HL-60/S4 treated with phorbol 12-myristate 13-acetate at 8.2 ng/mL for 4 days and 3 days (cell line): ENCODE results near the gene RNF225.
"Not testable (repeated sequence)": the region's sequence is repeated elsewhere in the genome, so short reads cannot be mapped to it uniquely, and the experiment has no call there.

Experiments used
- in situ Hi-C: fragments of 300-500 bp; cut with MboI; formaldehyde crosslinking; loops from 2 replicates; pipeline ENCODE4 v1.15.0; 2022; ENCODE audit warnings: low sequenced_read_pairs

RNF225 gene

GRCh38 chr19:58386576-58387337, 8.7 kb upstream of the RNF225 start, which contains the start of gene RPS5:
TSS of gene RPS5 (plus strand) at chr19:58387269. CDS start at chr19:58388138, 869 bp downstream.
- in situ Hi-C loops = no loop called here

DNA sequence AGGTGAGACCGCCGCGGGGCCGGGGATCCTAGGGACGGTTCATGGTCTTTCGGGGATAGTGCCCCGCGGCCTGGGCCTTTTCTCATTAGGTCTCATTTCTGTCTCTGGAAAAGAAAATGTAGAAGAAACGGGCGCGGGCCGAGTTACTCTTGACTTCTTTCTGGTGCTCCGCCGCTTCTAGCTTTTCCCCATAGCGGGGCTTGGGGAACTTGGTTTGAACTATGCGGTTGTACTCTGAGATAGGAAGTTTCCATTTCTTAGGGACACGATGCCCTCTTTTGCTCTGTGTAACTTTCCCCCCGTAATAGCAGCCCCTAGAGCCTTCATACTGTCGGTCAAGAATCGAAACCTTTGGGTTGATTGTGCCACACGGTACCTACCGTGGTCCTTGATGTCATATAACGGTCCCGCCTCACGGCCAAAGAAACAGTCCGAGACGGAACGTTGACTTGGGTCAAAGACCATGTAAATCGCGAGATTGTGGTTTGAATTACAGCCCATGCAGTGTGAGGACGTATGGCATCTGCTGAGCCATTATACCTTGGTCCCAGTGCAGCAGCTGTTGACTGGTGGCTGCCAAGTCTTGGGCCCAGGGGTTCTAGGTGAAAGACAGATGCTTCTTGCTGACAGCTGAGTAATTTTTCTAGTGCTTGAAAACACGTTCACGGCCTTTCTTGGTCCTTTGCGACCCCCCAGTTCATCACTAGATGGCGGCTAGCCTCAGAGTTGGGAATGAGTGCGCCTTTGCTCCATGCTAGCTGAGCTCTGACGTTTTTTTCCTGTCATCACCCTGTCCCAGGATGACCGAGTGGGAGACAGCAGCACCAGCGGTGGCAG, 7.9 kb upstream of the RNF225 start:
- in situ Hi-C loops = no loop called here

- in situ Hi-C loops = no loop called here
These were observed 7.3 kb upstream of the RNF225 start for GRCh38 chr19:58388175-58388526.

GRCh38 chr19:58392945-58393724, 2.3 kb upstream of the RNF225 start:
- in situ Hi-C loops = no loop called here

DNA sequence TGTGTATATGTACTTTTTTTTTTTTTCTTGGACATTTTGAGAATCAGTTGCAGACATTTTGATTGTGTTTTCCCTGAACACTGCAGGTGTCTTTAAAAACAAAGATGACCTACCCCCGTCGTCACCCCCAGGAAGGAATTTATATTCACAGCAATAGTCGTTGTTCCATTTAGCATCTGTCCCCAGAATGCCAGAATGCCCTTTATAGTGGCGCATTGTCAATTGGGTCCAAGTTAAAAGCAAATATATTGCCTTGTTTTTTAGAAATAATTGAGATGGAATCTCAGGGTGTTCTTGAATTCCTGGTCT, 1.8 kb upstream of the RNF225 start:
- in situ Hi-C loops = no loop called here

DNA sequence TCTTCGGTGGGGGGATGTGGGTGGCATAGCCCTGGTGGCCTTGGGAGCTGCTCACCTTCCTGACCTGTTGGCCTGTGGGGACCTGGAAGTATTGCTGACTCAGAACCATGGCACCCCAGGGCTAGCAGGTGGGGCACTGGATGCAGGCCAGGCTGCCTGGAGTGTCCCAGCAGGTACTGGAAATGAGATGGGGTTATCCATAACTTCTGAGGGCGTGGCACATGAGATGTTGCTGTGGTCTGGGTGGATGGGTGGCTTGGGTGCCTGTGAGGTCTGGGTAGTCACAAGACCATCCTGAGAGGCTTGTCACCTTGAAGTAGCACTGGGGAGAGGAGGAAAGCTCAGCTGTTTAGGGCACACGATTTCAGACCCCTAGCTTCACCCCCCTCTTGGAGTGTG, 636 bp upstream of the RNF225 start:
- in situ Hi-C loops = no loop called here

DNA sequence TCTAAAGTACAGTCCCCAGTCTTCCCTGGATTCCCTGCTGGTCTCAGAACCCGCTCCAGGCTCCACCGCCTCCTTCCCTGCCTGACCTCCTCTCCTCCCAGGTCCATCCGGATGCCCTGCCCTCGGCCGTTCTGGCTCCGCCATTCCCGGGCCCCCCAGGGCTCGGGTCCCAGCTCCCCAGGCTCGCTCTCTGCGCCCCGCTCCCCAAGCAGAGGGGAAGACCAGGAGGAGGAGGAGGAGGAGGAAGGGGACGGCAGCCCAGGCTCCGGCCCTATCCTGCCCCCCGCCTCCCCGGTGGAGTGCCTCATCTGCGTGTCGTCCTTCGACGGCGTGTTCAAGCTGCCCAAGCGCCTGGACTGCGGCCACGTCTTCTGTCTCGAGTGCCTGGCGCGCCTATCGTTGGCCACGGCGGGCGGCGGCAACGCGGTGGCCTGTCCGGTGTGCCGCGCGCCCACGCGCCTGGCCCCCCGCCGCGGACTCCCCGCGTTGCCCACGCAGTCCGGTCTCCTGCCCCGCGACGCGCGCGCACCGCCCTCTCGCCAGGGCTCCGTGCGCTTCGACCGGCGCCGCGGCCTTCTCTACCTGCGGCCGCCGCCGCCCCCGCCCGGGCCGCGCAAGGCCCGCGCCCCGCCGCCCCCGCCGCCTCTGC, 647 bp downstream of the RNF225 start:
- in situ Hi-C loops = no loop called here

GRCh38 chr19:58396691-58397532, 1.5 kb downstream of the RNF225 start:
- in situ Hi-C loops = no loop called here

- in situ Hi-C loops = no loop called here
These were observed 2.1 kb downstream of the RNF225 start for GRCh38 chr19:58397533-58398037.

DNA sequence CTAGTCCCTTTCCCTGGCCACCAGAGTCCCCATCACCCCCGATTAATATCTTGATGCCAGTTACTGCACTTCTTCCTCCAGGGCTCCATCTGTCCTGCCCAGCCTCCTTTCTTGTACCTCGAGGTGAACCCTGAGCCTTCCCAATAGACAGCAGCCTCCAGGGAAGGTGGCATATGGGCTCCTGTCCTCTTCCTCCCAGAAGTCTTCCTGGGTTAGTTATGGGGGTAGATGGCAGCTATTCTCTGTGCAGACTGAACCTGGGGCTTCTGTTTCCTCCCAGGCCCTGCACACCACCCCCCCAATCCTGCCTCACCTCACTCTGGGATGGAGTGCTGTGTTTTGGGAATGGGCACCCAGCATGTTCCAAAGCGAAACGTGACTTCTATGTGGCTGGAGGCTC, 2.6 kb downstream of the RNF225 start:
- in situ Hi-C loops = no loop called here

GRCh38 chr19:58398545-58398944, 3.1 kb downstream of the RNF225 start:
- in situ Hi-C loops = no loop called here

DNA sequence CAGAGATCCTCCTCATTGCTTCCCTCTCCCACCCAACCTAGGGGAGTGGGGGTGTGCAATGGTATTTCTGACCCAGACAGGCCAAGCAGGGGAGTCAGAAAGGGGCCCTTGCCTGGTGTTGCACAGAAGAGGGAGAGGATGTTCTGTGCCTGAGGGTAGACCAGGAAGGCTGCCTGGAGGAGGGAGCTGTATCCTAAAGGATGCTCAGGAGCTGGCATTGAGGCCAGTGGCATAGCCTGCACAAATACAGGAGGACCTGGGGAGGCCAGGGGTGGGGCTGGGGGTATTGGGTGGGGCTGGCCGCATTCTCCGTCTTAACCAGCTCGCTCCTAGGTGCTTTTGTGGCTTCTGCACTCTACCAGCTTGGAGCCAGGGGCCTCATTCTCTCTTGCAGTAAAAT, 4.4 kb downstream of the RNF225 start:
- in situ Hi-C loops = no loop called here

GRCh38 chr19:58400316-58400915, 5.0 kb downstream of the RNF225 start:
- in situ Hi-C loops = no loop called here

DNA sequence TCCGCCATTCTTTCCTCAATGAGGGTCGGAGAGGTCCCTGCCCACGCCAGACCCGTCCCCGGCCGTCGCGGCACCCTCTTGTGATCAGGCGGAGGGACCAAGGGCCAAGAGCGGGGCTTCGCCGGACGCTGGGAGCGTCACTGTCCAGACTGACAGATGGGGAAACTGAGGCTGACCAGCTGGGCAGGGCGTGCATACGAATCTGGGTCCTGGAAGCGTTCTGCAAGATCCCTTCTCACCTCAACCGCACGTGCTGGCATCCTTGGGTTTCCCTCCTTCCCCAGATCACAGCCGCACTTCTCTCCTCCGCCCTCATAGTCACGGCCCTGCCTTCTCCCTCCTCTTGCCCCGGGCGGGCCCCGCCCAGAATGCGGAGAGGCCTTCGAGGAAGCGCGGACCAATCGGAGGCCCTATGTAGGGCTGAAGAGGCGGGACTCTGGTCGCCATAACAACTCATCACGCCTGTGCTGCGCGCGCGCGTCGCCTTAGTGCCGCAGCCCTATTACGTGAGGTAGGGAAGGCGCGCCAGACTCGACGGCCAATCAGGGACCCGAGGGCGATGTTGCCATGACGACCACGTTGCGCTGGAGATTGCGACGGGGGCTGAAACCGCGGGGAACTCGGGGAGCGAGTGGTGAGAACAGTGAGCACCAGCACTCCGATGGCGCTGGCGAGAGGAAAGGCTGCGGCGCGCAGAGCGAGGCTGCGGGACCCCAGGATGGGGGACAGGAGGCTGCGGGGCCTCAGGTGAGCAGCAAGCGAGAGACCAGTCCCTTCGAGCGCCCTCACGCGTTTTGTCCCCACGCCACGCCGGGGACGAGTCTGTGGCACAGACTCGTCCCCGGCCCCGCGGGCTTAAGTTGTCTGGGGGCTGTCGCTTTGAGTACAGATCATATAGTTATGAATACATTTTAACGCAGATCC, 5.7 kb downstream of the RNF225 start:
- in situ Hi-C loops = no loop called here

DNA sequence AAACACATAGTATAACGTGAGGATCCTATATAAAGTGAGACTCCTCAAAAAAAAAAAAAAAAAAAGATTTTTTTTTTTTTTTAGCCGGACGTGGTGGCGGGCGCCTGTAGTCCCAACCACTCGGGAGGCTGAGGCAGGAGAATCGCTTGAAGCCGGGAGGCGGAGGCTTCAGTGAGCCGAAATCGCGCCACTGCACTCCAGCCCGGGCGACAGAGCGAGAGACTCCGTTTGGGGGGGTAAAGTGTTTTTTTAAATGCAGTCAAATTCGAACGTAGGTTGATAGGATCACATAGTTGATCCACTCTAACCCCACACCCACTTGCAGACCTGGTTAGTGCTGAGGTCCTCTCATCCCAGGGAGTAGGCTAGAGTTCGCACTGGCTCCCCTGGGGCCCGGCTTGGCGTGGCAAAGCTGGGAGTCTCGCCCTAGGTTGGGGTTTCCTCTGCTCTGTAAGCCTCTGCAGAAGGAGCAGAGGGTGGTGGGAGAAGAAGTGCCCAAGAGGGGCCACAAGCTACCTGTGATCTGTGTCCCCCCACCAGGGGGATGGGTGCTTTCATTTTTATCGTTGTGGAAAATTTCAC, 6.5 kb downstream of the RNF225 start:
- in situ Hi-C loops = no loop called here

DNA sequence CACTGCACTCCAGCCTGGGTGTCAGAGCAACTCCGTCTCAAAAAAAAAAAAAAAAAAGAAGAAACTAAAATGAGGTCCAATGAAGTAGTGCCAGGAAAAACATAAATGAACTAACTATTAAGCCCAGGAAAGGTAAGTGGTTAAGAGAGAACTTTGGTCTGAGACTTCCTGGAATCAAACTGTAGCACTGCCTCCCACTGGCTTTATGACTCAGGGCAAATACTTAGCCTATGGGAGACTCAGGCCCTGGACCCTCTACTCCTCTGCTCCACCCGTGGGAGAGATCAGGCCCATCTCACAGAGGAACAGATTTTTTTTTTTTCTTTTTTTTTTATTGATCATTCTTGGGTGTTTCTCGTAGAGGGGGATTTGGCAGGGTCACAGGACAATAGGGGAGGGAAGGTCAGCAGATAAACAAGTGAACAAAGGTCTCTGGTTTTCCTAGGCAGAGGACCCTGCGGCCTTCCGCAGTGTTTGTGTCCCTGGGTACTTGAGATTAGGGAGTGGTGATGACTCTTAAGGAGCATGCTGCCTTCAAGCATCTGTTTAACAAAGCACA, 8.5 kb downstream of the RNF225 start:
- in situ Hi-C loops = not testable (repeated sequence)

- in situ Hi-C loops = no loop called here
These were observed 11.6 kb downstream of the RNF225 start for GRCh38 chr19:58406818-58407657.
